SK-N-MC (cell line): ENCODE results near the gene RIOK3.

Source experiments
- DNase-seq: peaks from one replicate; pipeline ENCODE4 v3.0.0-alpha.2; 2011; ENCODE audit warnings: low read depth, low spot score
- H3K27ac ChIP-seq: fragments of 200-600 bp; sonication (generic); 2 replicates; pipeline ENCODE4 v1.5.1; 2016; ENCODE audit warnings: mixed run types
- H3K36me3 ChIP-seq: fragments of 200-600 bp; sonication (generic); 2 replicates; pipeline ENCODE4 v1.6.1; 2017; ENCODE audit warnings: antibody characterized with exemption, low read length, mixed read lengths; ENCODE audit not compliant: insufficient read depth
- H3K4me3 ChIP-seq: fragments of 200-600 bp; sonication (generic); 2 replicates; pipeline ENCODE4 v1.5.1; 2016
- H3K9ac ChIP-seq: fragments of 200-600 bp; sonication (generic); 2 replicates; pipeline ENCODE4 v1.8.0; 2017; ENCODE audit warnings: mixed run types, mixed read lengths; ENCODE audit not compliant: insufficient read length
- H3K9me3 ChIP-seq: fragments of 200-600 bp; sonication (generic); 2 replicates; pipeline ENCODE4 v1.6.1; 2017; ENCODE audit warnings: low read depth, mild to moderate bottlenecking, antibody characterized with exemption, low read length, moderate library complexity, mixed read lengths
- EZH2 ChIP-seq: fragments of 200-600 bp; sonication (generic); IDR thresholded peaks from one replicate; pipeline ENCODE4 v1.6.1; 2017; ENCODE audit warnings: antibody characterized with exemption
- FOXP2 ChIP-seq: optimal IDR thresholded peaks from 2 replicates; pipeline ENCODE3; 2011; ENCODE audit warnings: mild to moderate bottlenecking, moderate library complexity; ENCODE audit not compliant: insufficient read depth; ENCODE audit errors: extremely low read length, control extremely low read depth
- POLR2AphosphoS5 ChIP-seq: IDR thresholded peaks from 2 replicates; pipeline ENCODE4 v1.6.1; 2012; ENCODE audit warnings: mild to moderate bottlenecking, low read depth, low read length, borderline replicate concordance

Gene RIOK3

DNA sequence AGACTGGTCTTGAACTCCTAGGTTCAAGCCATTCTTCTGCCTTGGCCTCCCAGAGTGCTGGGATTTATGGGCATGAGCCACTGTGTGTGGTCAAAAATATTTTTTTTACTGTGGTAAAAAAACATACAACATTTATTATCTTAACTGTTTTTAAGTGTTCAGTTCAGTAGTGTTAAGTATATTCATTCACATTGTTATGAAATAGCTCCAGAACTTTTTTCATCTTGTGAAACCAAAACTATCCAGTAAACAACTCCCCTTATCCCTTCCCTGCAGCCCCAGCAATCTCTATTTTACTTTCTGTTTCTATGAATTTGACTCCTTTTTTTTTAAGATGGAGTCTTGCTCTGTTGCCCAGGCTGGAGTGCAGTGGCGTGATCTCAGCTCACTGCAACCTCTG lies 59.6 kb downstream of the RIOK3 start:
- Histone ChIP-seq H3K27ac (no peak overlapping the region), H3K9me3 (no peaks in the 10 kb centered on the region), H3K9ac (no peak overlapping the region), H3K36me3 (peaks cover 13% of the 10 kb centered on the region; the same call in 1 of the 2 replicates), H3K4me3 (no peak overlapping the region)
- TF ChIP-seq EZH2 = no peak
- TF ChIP-seq POLR2AphosphoS5 = no peak
- no peak for TF ChIP-seq FOXP2
- DNase-seq = no peak

DNA sequence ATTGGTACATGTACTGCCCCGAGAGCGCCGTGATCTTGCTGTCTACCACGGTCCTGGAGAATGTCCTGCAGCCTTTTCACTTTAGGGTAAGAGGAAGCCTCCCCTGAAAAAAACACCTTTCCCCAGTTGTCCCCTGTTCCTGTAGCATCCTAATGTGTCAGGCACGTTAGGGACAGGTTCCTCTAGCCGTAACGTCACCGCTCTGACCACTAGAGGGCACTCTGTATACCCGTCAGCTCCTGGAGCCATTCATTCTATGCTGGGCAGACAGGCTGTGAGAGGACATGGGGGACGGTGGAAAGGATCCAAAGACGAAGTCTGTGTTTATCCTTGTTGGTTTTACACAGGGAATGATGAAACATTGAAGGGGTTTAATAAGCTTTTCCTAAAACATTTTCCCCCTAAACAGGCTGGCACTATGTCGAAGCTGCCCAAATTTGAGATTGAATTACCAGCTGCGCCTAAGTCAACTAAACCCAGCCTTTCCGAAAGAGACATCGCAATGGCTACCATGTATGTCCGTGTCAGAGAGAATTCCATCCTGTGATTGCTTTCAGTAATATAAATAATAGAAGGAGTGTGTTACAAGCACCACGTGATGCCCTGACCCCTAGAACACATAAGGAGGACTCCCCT lies 62.9 kb downstream of the RIOK3 start:
- no peak for DNase-seq
- H3K36me3 ChIP-seq = peaks cover 20% of the 10 kb centered on the region
- TF ChIP-seq FOXP2 (no peak), EZH2 (no peak), POLR2AphosphoS5 (no peak)

DNA sequence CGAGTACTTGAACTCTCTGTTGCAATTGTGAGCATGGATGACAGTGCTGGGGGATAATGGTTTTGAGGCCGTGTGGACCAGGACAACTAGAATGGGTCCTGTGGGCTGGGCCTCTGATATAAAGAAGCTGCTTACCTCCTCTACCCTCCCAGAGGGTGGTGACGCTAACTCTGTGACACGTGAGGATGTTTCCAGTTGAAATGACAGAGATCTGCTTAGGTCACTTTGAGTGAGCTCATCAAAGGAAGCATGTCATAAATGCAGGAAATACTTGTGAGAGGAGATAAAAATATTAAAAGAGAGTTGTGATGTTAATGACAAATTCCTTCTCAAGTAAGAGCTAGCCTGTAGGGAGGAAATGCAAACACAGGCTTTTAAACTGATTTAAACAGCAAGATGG lies 66.6 kb downstream of the RIOK3 start:
- Histone ChIP-seq H3K27ac (no peak overlapping the region), H3K9me3 (no peaks in the 10 kb centered on the region), H3K36me3 (peaks cover 37% of the 10 kb centered on the region), H3K4me3 (no peak overlapping the region), H3K9ac (no peak overlapping the region)
- no peak for DNase-seq
- TF ChIP-seq FOXP2 (no peak), EZH2 (no peak), POLR2AphosphoS5 (no peak)

More for the DNA sequence above, 62.9 kb downstream of the RIOK3 start:
- no peaks in the 10 kb centered on the region for H3K9me3 ChIP-seq
- H3K9ac ChIP-seq = no peak overlapping the region
- H3K4me3 ChIP-seq = no peak overlapping the region
- H3K27ac ChIP-seq = no peak overlapping the region

DNA sequence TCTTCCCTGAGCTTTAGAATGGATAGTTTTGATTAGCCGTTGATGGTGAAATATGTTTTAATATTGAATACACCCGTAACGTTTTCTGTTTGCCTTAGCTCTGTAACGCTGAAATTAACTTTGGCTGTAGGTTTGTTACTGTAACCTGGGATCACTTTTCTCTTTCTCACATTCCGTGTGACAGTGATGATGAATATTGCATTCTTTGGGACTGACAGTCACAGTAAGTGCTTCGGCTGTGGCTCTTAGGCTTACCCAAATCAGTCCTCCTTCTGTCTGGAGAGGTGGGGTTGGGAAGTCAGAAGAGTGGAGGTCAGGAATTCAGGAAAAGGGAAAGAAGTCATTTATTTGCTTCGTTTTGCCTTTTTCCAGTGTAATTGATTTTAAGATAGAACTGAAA lies 68.2 kb downstream of the RIOK3 start:
- Histone ChIP-seq H3K9ac (no peak overlapping the region), H3K36me3 (peaks cover 35% of the 10 kb centered on the region), H3K27ac (no peak overlapping the region), H3K4me3 (no peak overlapping the region), H3K9me3 (no peaks in the 10 kb centered on the region)
- TF ChIP-seq EZH2 (no peak), FOXP2 (no peak), POLR2AphosphoS5 (no peak)
- DNase-seq = no peak

DNA sequence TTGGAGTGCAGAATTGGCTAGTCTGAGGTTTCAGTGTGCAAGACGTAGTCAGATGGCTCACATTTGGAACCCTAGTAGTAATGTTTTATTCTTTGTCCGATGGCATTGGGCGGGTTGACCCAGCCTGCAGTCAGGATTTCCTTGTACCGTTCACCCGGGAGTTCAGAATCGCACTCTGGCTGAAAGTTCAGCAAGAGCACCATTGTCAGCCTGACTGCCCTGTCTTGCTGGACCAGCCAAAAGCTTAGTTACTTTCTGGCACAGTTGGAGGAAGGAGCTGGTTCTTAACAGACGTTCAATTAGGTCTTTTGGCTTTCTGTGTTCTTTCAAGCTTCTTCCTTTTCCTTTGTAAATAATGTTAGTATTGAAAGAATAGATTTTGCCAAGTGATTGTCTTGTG lies 68.8 kb downstream of the RIOK3 start:
- H3K27ac ChIP-seq = no peak overlapping the region
- H3K36me3 ChIP-seq = peaks cover 33% of the 10 kb centered on the region
- TF ChIP-seq POLR2AphosphoS5 (no peak), EZH2 (no peak), FOXP2 (no peak)
- H3K4me3 ChIP-seq = no peak overlapping the region
- no peak overlapping the region for H3K9ac ChIP-seq
- H3K9me3 ChIP-seq = no peaks in the 10 kb centered on the region
- DNase-seq = no peak

DNA sequence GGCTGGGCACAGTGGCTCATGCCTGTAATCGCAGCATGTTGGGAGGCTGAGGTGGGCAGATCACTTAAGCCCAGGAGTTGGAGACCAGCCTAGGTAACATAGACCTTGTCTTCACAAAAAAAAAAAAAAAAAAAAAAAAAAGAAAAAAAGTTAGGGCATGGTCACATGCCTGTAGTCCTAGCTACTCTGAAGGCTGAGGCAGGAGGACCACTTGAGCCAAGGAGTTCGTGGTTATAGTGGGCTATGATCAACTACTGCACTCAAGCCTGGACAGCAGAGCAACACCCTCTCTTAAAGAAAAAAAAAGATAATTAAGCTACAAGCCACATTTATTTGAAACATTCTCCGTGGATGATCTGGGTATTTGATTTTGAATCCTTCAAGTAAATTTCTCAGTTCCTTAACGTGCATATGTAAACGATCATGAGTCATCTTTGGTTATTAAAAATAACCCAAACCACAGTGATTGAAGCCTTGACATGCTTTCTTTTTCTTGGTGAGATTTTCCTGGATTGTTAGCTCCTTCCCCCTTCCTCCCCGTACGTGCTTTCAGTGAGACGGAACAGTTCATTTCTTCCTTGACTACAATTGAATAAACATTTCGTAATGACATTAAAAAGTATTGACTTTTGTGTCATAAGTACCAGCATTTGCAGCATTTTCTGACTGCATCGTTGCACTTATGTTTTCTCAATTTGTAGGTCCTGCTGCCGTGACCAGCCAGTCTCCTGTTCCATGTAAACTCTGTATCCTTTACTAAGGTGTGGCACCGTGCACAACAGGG lies 70.5 kb downstream of the RIOK3 start:
- H3K36me3 ChIP-seq = peaks cover 33% of the 10 kb centered on the region

DNA sequence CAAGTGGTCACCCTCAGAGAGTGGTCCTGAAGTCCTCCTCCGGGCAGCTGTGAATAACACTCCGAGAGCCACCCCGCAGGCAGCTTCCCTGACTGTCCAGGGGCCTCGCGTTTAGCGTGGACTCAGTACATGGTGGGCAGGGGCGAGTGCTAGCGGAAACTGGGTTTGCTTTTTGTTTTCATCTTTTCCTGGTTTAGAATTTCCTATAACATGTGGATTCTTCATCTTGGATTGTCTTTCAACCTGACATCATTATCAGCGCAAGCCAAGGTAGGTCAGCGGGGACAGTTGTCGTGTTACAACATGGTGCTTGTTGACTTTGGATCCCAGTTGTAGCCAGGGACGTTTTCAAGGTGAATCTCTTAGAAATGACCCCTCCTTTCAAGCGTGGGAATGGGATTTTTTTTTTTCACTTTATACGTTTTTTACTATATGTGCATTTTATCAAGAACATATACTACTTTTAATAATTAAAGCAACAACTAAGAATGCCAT lies 71.2 kb downstream of the RIOK3 start:
- no peak overlapping the region for H3K9ac ChIP-seq
- no peak for DNase-seq
- H3K9me3 ChIP-seq = no peaks in the 10 kb centered on the region
- TF ChIP-seq POLR2AphosphoS5 = no peak
- no peak for TF ChIP-seq FOXP2
- no peak for TF ChIP-seq EZH2
- no peak overlapping the region for H3K27ac ChIP-seq
- no peak overlapping the region for H3K4me3 ChIP-seq
- H3K36me3 ChIP-seq = peaks cover 32% of the 10 kb centered on the region

More for the DNA sequence above, 70.5 kb downstream of the RIOK3 start:
- no peak overlapping the region for H3K27ac ChIP-seq
- H3K9ac ChIP-seq = no peak overlapping the region
- DNase-seq = no peak
- no peak overlapping the region for H3K4me3 ChIP-seq
- TF ChIP-seq EZH2 (no peak), FOXP2 (no peak), POLR2AphosphoS5 (no peak)
- no peaks in the 10 kb centered on the region for H3K9me3 ChIP-seq

DNA sequence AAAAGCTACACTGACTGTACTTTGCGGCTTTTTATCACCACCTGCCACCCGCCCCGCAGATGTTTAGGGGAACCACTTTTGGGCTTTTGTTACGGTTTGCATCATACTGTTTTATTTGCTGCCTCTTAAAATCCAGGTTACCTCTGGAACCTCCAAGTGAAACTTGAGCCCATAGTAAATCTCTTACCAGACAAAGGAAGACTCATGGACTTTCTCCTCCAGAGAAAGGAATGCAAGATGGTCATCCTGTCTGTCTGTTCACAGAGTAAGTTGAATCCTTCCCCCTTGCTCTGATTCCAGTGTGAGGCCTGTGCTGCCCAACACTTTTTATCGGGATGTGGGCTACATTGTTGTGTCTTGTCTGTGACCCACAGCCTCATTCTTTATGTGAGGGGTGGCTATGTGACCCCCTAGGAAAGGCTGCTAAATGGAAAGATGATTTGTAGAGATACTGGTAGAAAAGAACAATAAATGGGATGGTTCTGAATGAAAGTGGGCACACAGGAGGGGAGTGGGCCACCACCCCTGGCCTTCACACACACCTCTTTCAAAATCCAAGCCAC lies 73.5 kb downstream of the RIOK3 start:
- Histone ChIP-seq H3K9ac (no peak overlapping the region), H3K27ac (no peak overlapping the region), H3K9me3 (no peaks in the 10 kb centered on the region), H3K4me3 (no peak overlapping the region), H3K36me3 (peaks cover 36% of the 10 kb centered on the region)
- DNase-seq = no peak
- TF ChIP-seq FOXP2 (no peak), POLR2AphosphoS5 (no peak), EZH2 (no peak)
